HG02943 (cell line): ENCODE data around the gene CAPN14.

Experiments used
- ATAC-seq: cut with Tn5 transposase; IDR thresholded peaks from one replicate; pipeline ENCODE4 v1.9.1; 2021; ENCODE audit warnings: mild to moderate bottlenecking, low read depth, moderate library complexity; ENCODE audit not compliant: unreplicated experiment

Gene CAPN14

GRCh38 chr2:31227711-31228125, 10.4 kb upstream of the CAPN14 start:
- no peak for ATAC-seq

DNA sequence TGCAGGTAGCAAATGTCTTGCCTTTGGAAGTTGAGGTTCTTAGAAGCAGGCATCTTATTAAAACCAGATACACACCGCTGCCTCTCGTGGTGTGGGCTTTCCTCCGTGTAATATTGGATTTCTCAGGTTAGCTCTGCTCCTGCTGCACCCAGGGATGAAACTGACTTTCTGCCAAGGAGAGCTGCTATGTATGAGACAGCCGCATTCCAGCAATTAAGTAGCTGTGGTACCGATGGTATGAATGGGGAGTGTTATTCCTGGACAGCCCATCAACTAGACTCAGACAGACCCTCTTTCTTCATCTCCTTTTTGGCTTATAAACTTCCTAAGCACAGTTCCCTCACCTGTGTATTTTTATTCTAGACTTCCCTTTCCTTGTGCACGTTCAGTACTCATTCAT, 9.8 kb upstream of the CAPN14 start:
- ATAC-seq = no peak

DNA sequence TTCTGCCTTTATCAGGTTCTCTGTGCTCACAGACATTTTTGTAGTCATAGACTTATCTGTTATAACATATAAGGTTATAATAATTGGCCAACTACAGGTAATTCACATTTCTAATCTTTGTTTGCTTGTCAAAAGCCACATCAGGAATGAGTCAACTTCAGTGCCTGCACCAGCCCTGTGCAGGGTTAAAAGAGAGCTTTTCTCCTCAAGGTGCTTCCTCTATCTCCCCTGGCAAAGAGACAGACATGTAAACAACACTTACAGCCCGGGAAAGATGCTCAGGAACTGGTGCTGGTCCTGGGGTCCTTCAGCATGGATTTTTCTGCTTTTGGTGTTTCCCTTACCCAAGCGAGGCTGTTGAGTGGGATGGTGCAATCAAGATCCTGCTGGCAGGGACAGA, 9.0 kb upstream of the CAPN14 start:
- no peak for ATAC-seq

DNA sequence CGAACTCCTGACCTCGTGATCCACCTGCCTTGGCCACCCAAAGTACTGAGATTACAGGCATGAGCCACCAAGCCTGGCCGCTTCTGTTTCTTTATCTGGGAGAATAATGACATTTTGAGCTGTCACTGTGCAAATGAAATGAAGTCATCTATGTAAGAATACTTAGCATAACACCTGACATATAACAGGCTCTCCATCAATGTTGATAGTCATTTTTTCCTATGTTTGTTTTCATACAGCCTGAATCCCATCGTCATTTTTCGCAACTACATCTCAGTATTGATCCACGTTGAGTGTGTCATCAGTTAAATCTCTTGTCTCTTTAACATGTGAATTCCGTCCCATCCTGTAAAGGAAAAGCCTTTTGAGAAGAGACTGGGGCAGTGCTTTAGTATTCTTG, 6.4 kb upstream of the CAPN14 start:
- ATAC-seq = no peak

DNA sequence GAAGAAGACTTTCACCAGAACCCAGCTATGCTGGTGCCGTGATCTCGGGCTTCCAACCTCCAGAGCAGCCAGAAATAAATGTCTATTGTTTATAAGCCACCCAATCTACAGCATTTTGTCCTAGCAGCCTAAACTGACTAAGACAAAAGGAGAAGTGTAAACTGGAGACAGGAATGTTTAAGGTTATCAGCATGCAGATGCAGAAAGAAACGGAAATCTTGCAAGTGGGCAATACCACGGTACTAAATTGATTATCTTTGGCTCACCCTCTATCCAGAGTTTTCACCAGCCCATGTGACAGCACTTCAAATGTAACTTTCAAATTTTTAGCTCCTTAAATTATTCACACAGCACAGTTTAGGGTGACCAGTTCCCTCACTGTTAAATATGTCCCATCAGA, 5.7 kb upstream of the CAPN14 start:
- no peak for ATAC-seq

DNA sequence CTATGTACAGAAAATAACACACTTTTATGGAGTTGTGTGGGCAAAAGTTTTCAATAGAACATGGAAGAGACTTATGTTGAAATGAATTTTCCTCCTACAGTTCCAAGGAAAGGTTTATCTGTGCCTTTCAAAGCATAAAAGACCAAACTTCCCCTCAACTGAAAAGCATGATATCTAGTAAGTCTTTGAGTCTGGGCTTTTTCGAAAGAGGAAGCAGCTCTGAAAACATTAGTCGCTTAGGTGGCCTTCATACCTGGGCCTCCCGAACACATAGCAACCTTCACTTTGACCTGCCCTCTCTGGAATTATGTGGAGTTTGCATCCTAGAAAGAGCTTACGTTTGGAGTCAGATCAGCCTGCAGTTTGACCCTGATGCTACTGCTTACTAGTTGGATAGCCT, 4.8 kb upstream of the CAPN14 start:
- no peak for ATAC-seq

GRCh38 chr2:31221544-31221943, 4.2 kb upstream of the CAPN14 start:
- no peak for ATAC-seq

- peak; percentile 67 for ATAC-seq
Observed at GRCh38 chr2:31219131-31219969, 2.0 kb upstream of the CAPN14 start.

GRCh38 chr2:31216734-31217133, 581 bp downstream of the CAPN14 start:
- peak; percentile 45 for ATAC-seq

- no peak for ATAC-seq
Observed at GRCh38 chr2:31214444-31214915, 2.8 kb downstream of the CAPN14 start.

DNA sequence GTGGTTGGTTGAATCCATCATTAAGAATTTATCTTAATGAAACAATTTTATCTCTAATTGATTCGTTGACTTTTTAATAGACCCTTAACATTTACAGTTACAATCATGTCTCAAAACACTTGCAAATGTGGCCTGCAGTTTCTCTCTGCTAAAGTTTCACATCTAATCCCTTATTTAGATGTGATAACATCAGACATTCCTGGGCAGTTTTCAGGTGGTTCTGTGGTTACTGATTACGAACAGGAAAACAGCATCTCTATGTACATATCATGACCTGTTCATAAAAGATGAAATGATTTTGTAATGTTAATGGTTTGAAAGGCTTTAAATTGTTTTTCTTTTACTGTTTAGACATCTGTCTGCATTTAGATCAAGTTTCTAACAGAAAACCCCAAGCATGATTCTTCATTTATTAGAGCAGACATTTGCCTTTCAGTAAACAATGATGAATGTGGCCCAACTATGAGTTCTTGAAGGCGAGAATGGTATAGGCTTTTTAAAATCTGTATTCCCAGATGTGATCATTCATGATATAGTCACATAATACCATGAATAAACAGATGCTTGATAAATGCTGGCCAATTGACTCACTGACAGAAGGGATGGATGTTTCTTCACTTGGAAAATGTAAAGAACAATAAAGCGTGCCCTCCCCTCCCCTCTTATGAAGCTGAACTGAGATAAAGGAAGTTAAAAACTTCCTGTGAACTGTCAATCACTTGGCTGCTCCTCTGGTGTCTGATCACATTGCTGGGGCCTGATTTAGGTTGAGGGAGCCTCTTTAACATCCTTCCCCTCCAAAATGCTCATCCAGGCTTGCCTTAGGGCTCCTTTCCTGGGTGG, 3.5 kb downstream of the CAPN14 start:
- no peak for ATAC-seq

DNA sequence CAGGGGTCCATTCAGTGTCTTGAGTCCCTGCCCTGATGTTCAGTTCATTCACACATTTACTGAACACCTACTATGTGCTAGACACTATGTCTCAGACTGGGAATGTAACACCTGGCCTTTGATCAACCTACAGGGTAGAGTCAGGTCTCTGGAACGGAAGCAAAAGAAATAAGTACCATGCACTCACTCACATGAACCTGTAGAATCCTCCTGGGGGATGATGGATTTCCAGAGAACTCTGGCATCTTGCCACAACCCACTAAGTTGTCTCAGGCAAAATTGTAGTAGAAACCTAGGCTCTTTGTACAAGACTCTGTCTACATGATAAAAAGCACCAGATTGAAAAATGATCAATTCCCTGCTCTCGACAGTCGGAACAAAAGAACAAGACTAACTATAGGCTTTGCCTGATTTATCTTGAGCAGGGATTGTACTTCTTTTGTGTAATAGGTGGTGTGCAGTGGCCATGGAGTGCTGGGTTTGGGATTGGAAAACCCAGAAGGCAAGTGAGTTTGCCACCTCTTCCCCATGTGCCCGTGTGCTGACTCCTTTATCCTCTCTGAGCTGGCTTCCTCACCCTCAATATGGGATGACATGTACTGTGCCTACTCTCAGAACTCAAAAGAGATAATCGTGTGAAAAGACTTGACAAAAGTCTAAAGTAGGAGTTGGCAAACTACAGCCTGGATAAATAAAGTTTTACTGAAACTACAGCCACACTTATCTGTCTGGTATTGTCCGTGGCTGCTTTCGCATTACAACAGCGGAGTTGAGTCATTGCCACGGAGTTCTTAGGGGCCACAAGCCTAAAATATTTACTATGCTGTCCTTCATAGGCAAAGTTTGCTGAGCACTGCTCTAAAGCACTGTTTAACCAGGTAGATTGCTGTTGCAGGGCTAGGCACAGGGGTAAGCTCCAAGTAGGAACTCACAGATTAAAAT, 4.4 kb downstream of the CAPN14 start:
- ATAC-seq = no peak

DNA sequence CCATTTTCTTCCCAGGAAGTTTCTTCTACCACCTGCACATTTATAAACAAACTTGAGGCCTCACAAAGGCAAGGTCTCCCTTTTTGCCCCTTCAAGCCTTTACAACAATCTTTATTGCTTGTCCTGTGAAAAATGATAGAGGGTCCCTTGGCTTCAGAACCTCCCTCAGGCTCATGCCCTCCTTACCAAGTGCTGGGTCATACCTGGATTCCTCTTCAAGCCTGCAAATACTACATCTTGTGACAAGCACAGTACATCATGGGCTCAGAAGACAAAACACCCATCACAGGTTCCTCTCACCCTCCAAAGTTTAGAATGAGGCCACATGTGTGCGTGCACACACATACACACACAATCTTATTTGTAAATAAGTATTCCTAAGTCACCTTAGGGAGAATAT, 9.1 kb downstream of the CAPN14 start:
- ATAC-seq = no peak

DNA sequence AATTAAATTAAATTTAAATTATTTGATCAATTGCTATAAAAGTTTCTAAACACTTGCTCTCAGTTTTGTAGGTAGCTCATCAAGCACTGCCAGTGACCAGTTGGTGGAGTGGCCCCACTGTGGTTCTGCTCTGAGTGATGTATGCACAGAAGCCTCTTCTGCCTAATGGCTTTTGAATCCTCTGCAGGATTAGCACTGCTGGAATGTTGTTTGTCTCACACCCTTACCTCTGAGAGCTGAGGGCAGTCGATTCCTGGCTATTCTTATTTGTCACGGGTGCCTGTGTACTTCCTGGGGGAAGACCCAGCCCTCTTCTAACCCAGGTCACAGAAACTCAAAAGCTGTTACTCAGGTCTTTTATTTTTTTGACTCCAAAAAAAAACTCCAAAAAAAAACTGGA, 9.5 kb downstream of the CAPN14 start:
- ATAC-seq = no peak

DNA sequence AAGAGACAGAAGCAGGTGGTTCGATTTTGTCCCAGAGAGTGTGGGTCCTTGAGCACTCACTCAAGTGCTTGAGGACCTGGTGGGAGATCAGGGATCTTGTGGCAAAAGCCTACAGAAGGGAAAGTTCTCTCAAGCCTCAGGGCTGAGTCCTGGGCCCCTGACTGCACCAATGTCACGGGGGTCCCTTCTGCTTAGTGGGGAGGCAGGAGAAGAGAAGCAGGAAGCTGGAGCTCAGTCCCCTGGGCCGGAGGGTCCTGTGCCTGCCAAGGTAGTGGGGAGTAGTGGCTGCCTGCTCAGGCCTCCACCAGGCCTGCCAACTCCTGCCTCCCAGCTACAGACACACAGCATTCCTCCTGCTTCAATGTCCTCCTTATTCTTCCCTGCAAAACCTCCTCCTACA, 11.7 kb downstream of the CAPN14 start:
- ATAC-seq = no peak

DNA sequence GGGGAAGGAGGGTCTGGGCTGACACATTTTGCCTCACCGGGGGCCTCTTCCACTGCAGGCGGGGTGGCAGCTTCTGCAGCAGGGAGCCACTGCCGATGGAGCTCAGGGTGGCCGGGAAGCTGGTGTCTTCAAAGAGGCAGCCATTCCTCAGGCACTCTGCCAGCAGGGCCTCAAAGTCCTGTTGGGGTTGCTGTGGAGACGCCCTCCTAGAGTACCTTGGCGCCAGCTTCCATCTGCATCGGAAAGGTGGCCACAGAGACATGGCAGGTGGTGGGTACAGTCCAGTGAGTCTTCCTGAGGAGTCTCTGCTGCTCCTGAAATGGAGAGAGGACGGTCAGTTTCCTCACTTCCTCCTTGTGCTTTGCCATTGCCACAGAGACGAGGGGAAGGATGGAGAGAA, 12.1 kb downstream of the CAPN14 start:
- no peak for ATAC-seq

GRCh38 chr2:31204783-31205182, 12.5 kb downstream of the CAPN14 start:
- ATAC-seq = no peak

DNA sequence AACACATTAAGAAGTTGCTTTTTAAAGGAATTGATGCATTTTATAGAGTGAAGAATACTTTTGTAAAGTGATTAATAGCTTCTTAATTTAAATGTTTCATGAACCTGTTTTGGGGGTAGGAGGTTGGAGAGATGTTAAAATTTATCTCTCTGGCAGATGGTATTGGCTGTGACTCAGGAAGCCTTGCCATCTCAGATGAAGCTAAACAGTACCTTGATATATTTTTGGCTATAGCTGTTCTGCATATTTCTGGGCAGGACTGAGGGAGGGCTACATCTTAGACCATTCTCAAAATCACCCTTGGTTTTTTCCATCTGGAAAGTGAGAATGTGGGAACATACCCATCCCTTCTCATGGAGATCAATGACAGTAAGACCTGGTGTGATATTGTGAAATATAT, 13.4 kb downstream of the CAPN14 start:
- no peak for ATAC-seq

- ATAC-seq = no peak
Observed at GRCh38 chr2:31202833-31203232, 14.5 kb downstream of the CAPN14 start.

DNA sequence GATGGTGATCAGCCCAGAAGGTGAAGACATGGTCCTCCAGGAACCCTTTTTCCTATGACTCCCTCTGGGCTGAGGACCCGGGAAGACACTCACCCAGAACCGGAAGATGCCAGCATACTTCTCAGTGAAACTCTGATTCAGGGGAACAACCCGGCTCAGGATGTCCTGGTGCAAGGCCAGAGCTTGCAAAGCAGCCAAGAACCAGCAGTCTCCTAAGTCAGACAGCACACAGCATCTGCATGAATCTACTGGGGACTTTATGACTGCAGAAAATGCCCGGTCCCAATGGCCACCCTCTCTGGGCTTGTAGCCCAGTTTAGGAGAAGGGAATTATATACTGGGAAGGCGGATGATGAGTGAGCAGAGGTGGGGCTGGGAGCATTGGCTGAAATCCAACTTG, 15.3 kb downstream of the CAPN14 start:
- ATAC-seq = no peak

DNA sequence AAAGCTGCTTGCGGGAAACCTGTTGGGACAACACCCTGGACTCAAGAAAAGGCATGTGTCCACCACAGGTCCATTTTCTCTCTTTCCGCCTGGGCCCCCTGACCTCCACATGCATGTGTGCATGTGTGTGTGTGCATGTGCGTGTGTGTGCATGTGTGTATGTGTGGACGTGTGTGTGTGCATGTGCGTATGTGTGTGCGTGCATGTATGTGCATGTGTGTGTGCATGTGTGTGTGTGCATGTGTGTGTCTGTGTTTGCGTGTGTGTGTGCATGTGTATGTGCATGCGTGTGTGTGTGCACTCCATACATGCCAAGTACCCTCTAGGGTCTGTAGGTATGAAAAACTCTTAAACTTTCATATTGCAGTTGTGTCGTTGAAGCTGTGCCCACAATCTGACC, 16.3 kb downstream of the CAPN14 start:
- no peak for ATAC-seq
